Fibroblast of mammary gland (primary cell): ENCODE results near the gene FBXO42.

Experiments used
- DNase-seq: peaks from one replicate; pipeline ENCODE4 v3.0.0-alpha.2; 2010; ENCODE audit warnings: low read depth
- H3K4me3 ChIP-seq: 2 replicates; pipeline ENCODE4 v1.5.1; 2011; ENCODE audit warnings: low read depth, mild to moderate bottlenecking, low read length, moderate library complexity; ENCODE audit not compliant: control insufficient read depth
- TF ChIP-seq, protein P1 (sequence below): conservative IDR thresholded peaks from 2 replicates; pipeline ENCODE4 v1.5.1; 2011; ENCODE audit warnings: low read depth, low read length, inconsistent platforms; ENCODE audit not compliant: control insufficient read depth, insufficient read depth

FBXO42 gene

GRCh38 chr1:16300436-16300835, 51.8 kb downstream of the FBXO42 start:
- no peak overlapping the region for H3K4me3 ChIP-seq
- TF ChIP-seq, protein P1, sequence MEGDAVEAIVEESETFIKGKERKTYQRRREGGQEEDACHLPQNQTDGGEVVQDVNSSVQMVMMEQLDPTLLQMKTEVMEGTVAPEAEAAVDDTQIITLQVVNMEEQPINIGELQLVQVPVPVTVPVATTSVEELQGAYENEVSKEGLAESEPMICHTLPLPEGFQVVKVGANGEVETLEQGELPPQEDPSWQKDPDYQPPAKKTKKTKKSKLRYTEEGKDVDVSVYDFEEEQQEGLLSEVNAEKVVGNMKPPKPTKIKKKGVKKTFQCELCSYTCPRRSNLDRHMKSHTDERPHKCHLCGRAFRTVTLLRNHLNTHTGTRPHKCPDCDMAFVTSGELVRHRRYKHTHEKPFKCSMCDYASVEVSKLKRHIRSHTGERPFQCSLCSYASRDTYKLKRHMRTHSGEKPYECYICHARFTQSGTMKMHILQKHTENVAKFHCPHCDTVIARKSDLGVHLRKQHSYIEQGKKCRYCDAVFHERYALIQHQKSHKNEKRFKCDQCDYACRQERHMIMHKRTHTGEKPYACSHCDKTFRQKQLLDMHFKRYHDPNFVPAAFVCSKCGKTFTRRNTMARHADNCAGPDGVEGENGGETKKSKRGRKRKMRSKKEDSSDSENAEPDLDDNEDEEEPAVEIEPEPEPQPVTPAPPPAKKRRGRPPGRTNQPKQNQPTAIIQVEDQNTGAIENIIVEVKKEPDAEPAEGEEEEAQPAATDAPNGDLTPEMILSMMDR: no peak
- DNase-seq: no peak

DNA sequence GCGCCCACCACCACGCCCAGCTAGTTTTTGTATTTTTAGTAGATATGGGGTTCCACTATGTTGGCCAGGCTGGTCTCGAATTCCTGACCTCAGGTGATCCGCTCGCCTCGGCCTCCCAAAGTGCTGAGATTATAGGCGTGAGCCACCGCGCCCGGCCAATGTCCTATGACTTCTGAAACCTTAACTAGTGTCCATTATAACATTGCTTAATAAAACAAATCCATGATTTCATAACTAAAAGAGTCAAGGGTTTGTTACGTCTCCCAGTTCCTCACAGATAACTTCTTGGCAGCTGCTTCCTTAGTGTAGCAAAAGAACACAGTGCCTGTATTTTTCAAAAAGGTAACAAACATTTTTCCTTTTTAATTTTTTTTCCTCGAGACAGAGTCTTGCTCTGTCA, 53.6 kb downstream of the FBXO42 start:
- TF ChIP-seq, protein P1: no peak
- H3K4me3 ChIP-seq: no peak overlapping the region
- DNase-seq: no peak

DNA sequence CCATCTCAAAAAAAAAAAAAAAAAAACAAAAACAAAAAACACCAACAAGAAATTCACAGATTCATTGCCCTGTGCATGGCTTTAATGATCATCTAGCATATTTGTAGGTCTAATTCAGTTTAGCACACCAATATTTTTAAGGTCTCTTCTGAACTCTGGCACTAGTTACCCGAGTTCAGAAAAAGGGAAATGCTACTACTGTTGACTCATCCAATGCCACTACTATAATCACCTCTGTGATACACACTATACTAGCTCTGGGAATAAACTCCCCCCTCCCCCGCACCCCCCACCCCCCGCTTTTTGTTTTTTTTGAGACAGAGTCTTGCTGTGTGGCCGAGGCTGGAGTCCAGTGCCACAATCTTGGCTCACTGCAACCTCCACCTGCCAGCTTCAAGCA, 55.6 kb downstream of the FBXO42 start:
- no peak overlapping the region for H3K4me3 ChIP-seq
- no peak for DNase-seq

DNA sequence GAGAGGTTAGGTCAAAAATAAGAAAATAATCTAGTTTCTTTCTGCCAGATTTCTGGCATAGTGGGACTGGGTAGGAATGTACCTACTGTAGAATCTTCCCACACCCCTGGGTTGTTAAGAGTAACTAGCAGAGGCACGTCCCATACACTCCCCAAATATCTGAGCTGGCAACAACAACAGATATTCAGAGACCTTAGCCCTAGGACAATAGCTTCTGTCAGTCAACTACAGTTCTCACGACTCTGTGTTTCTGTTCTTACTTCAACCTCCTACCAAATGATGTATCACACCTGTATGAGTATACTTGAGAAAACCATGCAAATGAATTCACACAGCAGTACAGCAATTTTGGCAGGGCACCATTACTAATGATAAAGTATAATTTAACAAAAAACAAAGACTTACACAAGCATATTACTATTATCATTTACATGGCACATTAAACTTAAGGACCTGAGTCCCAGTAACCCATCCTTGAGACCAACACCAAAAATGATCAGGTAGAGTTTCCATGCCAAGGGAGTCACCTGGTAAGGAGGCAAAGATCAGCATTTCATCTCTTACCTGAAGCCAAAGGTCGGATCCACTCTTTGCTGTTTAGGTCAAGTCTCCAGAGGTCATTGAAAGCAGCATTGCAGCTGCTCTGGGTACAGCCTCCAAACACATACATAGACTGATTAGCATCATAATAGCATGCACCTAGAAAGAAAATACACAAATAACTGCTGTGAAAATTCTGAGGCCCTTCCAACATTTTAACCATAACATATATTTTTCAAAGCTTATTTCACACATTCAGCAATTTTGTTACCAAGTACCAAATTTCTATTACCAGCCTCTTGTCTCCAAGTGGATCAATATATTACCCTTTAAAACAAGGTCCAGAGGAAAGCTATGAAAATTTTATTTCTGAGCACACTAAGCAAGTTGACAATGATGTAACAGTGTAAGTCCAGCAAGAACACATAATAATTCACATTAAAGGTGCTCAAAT, 57.8 kb downstream of the FBXO42 start:
- DNase-seq: no peak
- H3K4me3 ChIP-seq: no peak overlapping the region
- TF ChIP-seq, protein P1: no peak

More for the DNA sequence above, 55.6 kb downstream of the FBXO42 start:
- TF ChIP-seq, protein P1: no peak

DNA sequence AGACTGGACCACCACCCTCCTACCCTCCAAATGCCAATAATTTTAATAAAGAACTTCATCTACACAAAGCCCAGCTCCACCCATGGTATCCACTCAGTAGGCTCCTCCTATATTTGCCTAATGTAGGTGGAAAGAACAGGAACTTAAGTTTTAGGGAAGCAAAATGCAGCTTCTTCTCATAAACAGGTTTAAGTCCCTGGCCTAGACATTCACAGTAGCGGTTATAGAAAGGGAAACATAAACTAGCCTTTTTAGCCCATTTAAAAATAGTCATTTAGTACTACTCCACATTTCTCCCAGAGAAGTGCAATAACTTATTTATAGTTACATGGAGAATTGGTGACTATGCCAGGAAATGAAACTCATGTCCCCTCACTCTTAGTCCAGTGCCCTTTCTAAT, 58.7 kb downstream of the FBXO42 start:
- DNase-seq: no peak
- TF ChIP-seq, protein P1: no peak
- H3K4me3 ChIP-seq: no peak overlapping the region

DNA sequence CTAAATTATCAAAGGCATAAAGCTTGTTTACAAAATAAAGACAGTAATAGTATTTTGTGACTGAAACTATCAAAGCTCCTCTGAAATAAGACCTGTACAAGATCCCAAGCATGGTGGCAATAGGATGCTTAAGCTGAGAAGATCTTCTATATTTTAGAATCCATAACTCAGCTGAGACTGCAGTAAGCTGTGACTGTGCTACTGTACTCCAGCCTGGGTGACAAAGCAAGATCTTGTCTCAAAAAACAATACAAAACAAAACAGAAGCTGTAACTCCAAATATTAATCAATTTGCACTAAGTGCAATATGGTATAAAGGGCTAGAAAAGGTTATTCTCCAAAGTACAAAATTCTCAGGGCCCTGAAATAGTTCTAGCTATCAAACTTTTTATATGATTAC, 59.5 kb downstream of the FBXO42 start:
- H3K4me3 ChIP-seq: no peak overlapping the region
- TF ChIP-seq, protein P1: no peak
- no peak for DNase-seq
